Measurements from ENCODE around the gene NOL12.
"Not testable (repeated sequence)": the region's sequence is repeated elsewhere in the genome, so short reads cannot be mapped to it uniquely, and the experiment has no call there.

Gene NOL12

GRCh38 chr22:37716708-37717107 is 30.6 kb downstream of the NOL12 start:
- DNase-seq = no peak

GRCh38 chr22:37717235-37717634 is 31.1 kb downstream of the NOL12 start:
- not testable (repeated sequence) for DNase-seq

- not testable (repeated sequence) for DNase-seq
Observed at GRCh38 chr22:37717746-37718305, 31.7 kb downstream of the NOL12 start.

GRCh38 chr22:37725551-37726240 is 39.6 kb downstream of the NOL12 start:
- no peak for DNase-seq

- peak; percentile 24 for DNase-seq
Observed at GRCh38 chr22:37726241-37726887, 40.2 kb downstream of the NOL12 start.

- DNase-seq = no peak
Observed at GRCh38 chr22:37728620-37729019, 42.5 kb downstream of the NOL12 start.

GRCh38 chr22:37731804-37732471 is 45.8 kb downstream of the NOL12 start:
- DNase-seq = peak; percentile 70 to 71

- DNase-seq = no peak
Observed at GRCh38 chr22:37732699-37733607, 46.8 kb downstream of the NOL12 start.

GRCh38 chr22:37733625-37734401 is 47.7 kb downstream of the NOL12 start:
- no peak for DNase-seq

GRCh38 chr22:37734402-37734700 is 48.2 kb downstream of the NOL12 start:
- no peak for DNase-seq

- DNase-seq = no peak
Observed at GRCh38 chr22:37734964-37735451, 48.9 kb downstream of the NOL12 start.

- DNase-seq = peak in 1 of 2 experiments; percentile 20
Observed at GRCh38 chr22:37739035-37739434, 52.9 kb downstream of the NOL12 start.

GRCh38 chr22:37739611-37740049 is 53.5 kb downstream of the NOL12 start:
- DNase-seq = peak; percentile 96 to 97

- no peak for DNase-seq
Observed at GRCh38 chr22:37740455-37741311, 54.5 kb downstream of the NOL12 start.

GRCh38 chr22:37741312-37741795 is 55.2 kb downstream of the NOL12 start:
- peak; percentile 47 to 67 for DNase-seq

- peak; percentile 27 to 64 for DNase-seq
Observed at GRCh38 chr22:37742376-37743171, 56.4 kb downstream of the NOL12 start.
